Measurements from ENCODE around the gene HDHD5. TPM values are rescaled to one million over a fixed set of nuclear protein-coding genes. Genes with fewer than 3 reads are reported as not detected.

The HDHD5 gene
- total and polyA plus RNA-seq, 2 of the 13 experiments (the other 11 are each of a cell fraction or from before 2014, with no cell fraction given): not detected

- TF ChIP-seq, protein P1, sequence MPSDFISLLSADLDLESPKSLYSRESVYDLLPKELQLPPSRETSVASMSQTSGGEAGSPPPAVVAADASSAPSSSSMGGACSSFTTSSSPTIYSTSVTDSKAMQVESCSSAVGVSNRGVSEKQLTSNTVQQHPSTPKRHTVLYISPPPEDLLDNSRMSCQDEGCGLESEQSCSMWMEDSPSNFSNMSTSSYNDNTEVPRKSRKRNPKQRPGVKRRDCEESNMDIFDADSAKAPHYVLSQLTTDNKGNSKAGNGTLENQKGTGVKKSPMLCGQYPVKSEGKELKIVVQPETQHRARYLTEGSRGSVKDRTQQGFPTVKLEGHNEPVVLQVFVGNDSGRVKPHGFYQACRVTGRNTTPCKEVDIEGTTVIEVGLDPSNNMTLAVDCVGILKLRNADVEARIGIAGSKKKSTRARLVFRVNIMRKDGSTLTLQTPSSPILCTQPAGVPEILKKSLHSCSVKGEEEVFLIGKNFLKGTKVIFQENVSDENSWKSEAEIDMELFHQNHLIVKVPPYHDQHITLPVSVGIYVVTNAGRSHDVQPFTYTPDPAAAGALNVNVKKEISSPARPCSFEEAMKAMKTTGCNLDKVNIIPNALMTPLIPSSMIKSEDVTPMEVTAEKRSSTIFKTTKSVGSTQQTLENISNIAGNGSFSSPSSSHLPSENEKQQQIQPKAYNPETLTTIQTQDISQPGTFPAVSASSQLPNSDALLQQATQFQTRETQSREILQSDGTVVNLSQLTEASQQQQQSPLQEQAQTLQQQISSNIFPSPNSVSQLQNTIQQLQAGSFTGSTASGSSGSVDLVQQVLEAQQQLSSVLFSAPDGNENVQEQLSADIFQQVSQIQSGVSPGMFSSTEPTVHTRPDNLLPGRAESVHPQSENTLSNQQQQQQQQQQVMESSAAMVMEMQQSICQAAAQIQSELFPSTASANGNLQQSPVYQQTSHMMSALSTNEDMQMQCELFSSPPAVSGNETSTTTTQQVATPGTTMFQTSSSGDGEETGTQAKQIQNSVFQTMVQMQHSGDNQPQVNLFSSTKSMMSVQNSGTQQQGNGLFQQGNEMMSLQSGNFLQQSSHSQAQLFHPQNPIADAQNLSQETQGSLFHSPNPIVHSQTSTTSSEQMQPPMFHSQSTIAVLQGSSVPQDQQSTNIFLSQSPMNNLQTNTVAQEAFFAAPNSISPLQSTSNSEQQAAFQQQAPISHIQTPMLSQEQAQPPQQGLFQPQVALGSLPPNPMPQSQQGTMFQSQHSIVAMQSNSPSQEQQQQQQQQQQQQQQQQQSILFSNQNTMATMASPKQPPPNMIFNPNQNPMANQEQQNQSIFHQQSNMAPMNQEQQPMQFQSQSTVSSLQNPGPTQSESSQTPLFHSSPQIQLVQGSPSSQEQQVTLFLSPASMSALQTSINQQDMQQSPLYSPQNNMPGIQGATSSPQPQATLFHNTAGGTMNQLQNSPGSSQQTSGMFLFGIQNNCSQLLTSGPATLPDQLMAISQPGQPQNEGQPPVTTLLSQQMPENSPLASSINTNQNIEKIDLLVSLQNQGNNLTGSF (CRISPR knock-in tag; IDR thresholded peaks at IDR 0.05): no peak
Measured at GRCh38 chr22:17107547-17107810, 51.6 kb downstream of the HDHD5 start (continued).

DNA sequence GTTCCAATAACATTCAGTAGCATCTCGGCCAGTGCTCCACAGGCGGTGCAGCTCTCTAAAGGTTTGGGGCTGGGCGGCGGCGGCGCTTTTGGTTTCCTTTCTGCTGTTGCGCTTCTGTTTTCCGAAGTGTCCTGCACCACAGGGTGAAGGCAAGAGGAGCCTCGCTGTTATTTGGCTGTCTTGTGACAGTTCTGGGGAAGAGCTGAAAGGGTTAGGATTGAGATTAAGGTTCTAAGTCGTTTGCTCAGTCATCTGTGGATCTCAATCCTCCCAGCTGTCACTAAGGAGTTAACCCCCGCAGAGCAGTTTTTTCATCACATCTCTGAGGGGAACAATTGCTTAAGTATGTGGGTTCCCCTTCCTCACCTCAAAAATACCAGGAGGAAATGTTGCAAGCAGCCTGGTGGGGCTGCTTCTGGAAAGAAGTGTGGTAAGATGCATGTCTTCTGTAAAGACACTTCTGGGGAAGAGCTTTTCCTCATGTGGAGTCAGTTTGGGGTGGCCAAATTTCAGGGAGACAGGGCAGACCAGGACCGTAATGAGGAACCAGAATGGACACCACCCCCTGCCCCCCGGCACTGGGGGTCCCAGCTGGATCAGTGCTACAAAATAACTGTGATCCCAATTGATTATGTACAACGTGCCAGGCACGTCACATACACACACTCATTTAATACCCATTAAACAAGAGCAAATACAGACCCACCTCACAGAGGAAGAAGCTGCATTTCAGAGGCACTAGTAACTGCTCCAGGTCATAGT is 52.1 kb downstream of the HDHD5 start:
- 92% methylated on average over 15 of the region's 15 CpGs for WGBS (ENCODE audit: low lambda C conversion rate)
- no peaks in the 10 kb centered on the region for H3K4me1 ChIP-seq (ENCODE audit: insufficient read depth, low read length)
- ATAC-seq: no peak
- no peak overlapping the region for H3K4me3 ChIP-seq (replicated peaks in 1 of 3; ENCODE audit: insufficient read depth in 1 of 3, low read depth in 2 of 3, low read length in 3 of 3)
- no TSS peak for BruUV-seq (replicated peaks)
- no peak for FAIRE-seq
- H2AFZ ChIP-seq (ENCODE audit: low read length): no peak overlapping the region
- H4K20me1 ChIP-seq (ENCODE audit: insufficient read depth, low read length): no peaks in the 10 kb centered on the region
- intact Hi-C loops (cut with micrococcal nuclease; ENCODE audit: unreplicated experiment) (no loop called here), in situ Hi-C loops (cut with HindIII; ENCODE audit: extremely low pct_ligation_motif_present, low pct_unique_long_range_greater_than_20kb) (no loop called here)
- H3K79me2 ChIP-seq (ENCODE audit: insufficient read depth, low read length): no peaks in the 10 kb centered on the region
- ChIA-PET POLR2A (no interaction called here), CTCF (ENCODE audit: low intra/inter-chr PET ratio, low total read pairs) (no interaction called here)
- TF ChIP-seq SIN3A (IDR thresholded peaks at IDR 0.05; ENCODE audit: borderline replicate concordance, low read depth, low read length) (no peak), ZFP82 (CRISPR knock-in tag; IDR thresholded peaks at IDR 0.05; ENCODE audit: borderline replicate concordance) (no peak), KMT2A (CRISPR knock-in tag; IDR thresholded peaks at IDR 0.05) (no peak), TIGD3 (CRISPR knock-in tag; IDR thresholded peaks at IDR 0.05; ENCODE audit: borderline replicate concordance) (no peak), ZNF101 (CRISPR knock-in tag; IDR thresholded peaks at IDR 0.05; ENCODE audit: borderline replicate concordance, low read depth) (no peak), NKX3-1 (CRISPR knock-in tag; IDR thresholded peaks at IDR 0.05) (no peak)
- TF ChIP-seq, protein P2, sequence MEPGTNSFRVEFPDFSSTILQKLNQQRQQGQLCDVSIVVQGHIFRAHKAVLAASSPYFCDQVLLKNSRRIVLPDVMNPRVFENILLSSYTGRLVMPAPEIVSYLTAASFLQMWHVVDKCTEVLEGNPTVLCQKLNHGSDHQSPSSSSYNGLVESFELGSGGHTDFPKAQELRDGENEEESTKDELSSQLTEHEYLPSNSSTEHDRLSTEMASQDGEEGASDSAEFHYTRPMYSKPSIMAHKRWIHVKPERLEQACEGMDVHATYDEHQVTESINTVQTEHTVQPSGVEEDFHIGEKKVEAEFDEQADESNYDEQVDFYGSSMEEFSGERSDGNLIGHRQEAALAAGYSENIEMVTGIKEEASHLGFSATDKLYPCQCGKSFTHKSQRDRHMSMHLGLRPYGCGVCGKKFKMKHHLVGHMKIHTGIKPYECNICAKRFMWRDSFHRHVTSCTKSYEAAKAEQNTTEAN (CRISPR knock-in tag; conservative IDR thresholded peaks at IDR 0.05): no peak
- H3K36me3 ChIP-seq (replicated peaks in 1 of 2; ENCODE audit: control insufficient read depth in 1 of 2, insufficient read depth in 2 of 2, low read length in 2 of 2): peaks cover 0 to 8% of the 10 kb centered on the region in 2 experiments; a peak in 3 of 5 replicates
- no peak overlapping the region for H3K9ac ChIP-seq (ENCODE audit: insufficient read depth, low read depth, low read length)
- H3K4me2 ChIP-seq (ENCODE audit: low read depth, low read length): no peak overlapping the region
- H3K27ac ChIP-seq (ENCODE audit: extremely low read length, insufficient read depth, low read length): no peak overlapping the region
- DNase-seq (ENCODE audit: low spot score): no peak
- no peaks in the 10 kb centered on the region for H3K27me3 ChIP-seq (ENCODE audit: control insufficient read depth in 1 of 2, insufficient read depth in 2 of 2, low read length in 2 of 2)
- no peaks in the 10 kb centered on the region for H3K9me3 ChIP-seq (ENCODE audit: low read length)

All from HepG2 (cell line).